ENCODE results near the gene VPS13D.

DNA sequence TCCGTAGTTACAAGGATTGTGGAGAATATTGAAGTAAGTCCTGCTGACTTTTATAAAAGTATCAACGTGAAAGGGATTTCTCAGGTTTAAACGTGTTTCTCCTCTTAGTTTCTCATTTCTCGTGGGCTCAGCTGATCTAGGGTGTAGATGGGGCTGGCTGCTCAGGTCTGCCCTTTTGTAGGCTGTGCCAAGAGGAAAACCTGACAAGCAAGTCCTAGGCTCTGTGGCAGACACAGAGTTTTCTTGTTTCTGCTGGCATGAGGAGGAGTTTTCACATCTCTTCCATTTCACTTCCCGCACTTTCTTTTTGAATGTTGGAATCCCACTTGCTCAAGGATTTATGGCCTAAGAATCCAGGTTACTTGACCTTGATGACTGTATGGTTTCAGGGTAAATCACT, 14.8 kb downstream of the VPS13D start:
- no peak for TF ChIP-seq POLR2A (IDR thresholded peaks at IDR 0.05)
- TF ChIP-seq, protein P1, sequence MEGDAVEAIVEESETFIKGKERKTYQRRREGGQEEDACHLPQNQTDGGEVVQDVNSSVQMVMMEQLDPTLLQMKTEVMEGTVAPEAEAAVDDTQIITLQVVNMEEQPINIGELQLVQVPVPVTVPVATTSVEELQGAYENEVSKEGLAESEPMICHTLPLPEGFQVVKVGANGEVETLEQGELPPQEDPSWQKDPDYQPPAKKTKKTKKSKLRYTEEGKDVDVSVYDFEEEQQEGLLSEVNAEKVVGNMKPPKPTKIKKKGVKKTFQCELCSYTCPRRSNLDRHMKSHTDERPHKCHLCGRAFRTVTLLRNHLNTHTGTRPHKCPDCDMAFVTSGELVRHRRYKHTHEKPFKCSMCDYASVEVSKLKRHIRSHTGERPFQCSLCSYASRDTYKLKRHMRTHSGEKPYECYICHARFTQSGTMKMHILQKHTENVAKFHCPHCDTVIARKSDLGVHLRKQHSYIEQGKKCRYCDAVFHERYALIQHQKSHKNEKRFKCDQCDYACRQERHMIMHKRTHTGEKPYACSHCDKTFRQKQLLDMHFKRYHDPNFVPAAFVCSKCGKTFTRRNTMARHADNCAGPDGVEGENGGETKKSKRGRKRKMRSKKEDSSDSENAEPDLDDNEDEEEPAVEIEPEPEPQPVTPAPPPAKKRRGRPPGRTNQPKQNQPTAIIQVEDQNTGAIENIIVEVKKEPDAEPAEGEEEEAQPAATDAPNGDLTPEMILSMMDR (IDR thresholded peaks at IDR 0.05): no peak

Data from ovary (tissue), 3 donors.